Pericardium fibroblast (primary cell): ENCODE data around the gene PRDM7. TPM values are rescaled to one million over a fixed set of nuclear protein-coding genes. Genes with fewer than 3 reads are reported as not detected.

Experiments
- total RNA-seq: library from RNA; depleted of rRNA; stranded (reverse); fragments of >200 nt; gene quantifications from 2 replicates; pipeline ENCODE4 v1.2.3, GENCODE V29; 2015

The PRDM7 gene
- not detected in 2 replicates for total RNA-seq

DNA sequence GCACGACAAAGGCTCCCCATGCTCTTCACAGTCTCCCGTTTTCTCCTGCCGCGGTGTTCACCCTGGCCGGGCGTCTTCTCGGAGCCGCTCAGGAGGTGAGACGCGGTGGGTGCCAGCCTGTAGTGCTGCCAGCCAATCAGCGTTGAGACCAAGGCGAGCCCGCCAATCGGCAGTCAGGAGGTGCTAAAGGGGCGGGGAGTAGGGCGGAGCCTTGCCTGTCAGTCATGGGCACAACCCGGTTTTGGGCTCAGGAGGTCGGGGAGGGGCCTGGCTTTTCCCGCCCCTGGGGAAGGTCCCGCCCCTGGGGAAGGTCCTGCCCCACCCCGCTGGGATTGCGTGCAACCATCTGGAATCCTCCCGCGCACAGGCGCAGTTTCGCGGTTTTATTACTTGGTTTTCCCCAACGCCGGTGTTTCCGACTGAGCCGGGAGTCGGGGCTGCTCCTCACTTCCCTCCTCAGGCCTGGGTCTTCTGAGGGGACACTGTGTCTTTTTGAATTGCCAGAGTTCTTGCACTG lies at the start of gene PRDM7:
PRDM7 (minus strand) TSS at position 92 of the 517 bp plus-strand sequence. CDS start 1,421 bp downstream, outside the sequence.

GRCh38 chr16:90018652-90019542 lies 58.2 kb downstream of the PRDM7 start, which contains the start of gene DBNDD1:
Gene DBNDD1 (minus strand): TSS chr16:90019456. CDS start chr16:90019341, 115 bp downstream.

Other genes starting within 250 kb of the PRDM7 start
- gene SPIRE2, start 248.9 kb downstream of the PRDM7 start, total RNA-seq: 3.2 and 3.5 TPM in 2 replicates
- gene TCF25, start 203.7 kb downstream of the PRDM7 start, total RNA-seq: 164 and 191 TPM in 2 replicates
- gene MC1R, start 158.5 kb downstream of the PRDM7 start, total RNA-seq: 3.6 and 5.4 TPM in 2 replicates
- 110 and 125 TPM in 2 replicates for gene TUBB3, start 154.0 kb downstream of the PRDM7 start, total RNA-seq
- gene DEF8, start 128.6 kb downstream of the PRDM7 start, total RNA-seq: 73.5 and 85.8 TPM in 2 replicates
- under 0.01 and 0.34 TPM in 2 replicates for gene DBNDD1, start 57.9 kb downstream of the PRDM7 start, total RNA-seq